Measurements from ENCODE around the gene DKKL1. TPM values are rescaled to one million over a fixed set of nuclear protein-coding genes. Genes with fewer than 3 reads are reported as not detected.

The DKKL1 gene
- total RNA-seq, 1 experiment from 2014 or later: 0.95 TPM

- POLR2A ChIA-PET: no interaction called here
- in situ Hi-C loops (cut with HindIII; ENCODE audit: low pct_unique_long_range_greater_than_20kb, low sequenced_read_pairs): no loop called here
These were observed 19.0 kb downstream of the DKKL1 start for GRCh38 chr19:49382639-49383038.

GRCh38 chr19:49383599-49383998 lies 19.9 kb downstream of the DKKL1 start:
- H3K4me3 ChIP-seq (ENCODE audit: low read depth in 2 of 2, low read length in 2 of 2): no peak overlapping the region
- peaks cover 8% of the 10 kb centered on the region; the same call in 1 of the 2 replicates for H3K9me3 ChIP-seq (ENCODE audit: control insufficient read depth, insufficient read depth, low read depth, low read length)
- BruUV-seq (replicated peaks): no TSS peak
- in situ Hi-C loops (cut with HindIII; ENCODE audit: low pct_unique_long_range_greater_than_20kb, low sequenced_read_pairs): no loop called here
- ATAC-seq (no peak), DNase-seq (ENCODE audit: low read depth, low spot score) (no peak)
- TF ChIP-seq POLR2AphosphoS5 (IDR thresholded peaks at IDR 0.05; ENCODE audit: low read depth, low read length) (no peak), REST (IDR thresholded peaks at IDR 0.05; ENCODE audit: insufficient read depth in 1 of 2, low read depth in 2 of 2, low read length in 1 of 2) (no peak), CTCF (IDR thresholded peaks at IDR 0.05) (no peak), TCF7L2 (IDR thresholded peaks at IDR 0.05; ENCODE audit: low read depth, low read length) (no peak), SIN3A (IDR thresholded peaks at IDR 0.05; ENCODE audit: borderline replicate concordance, insufficient read depth, low read depth, low read length) (no peak)
- H3K36me3 ChIP-seq (ENCODE audit: control insufficient read depth, insufficient read depth, low read length): no peaks in the 10 kb centered on the region
- intact Hi-C loops (cut with micrococcal nuclease; ENCODE audit: unreplicated experiment): no loop called here
- CTCF ChIA-PET: no interaction called here
- H3K4me1 ChIP-seq (ENCODE audit: control insufficient read depth, insufficient read depth, low read length): no peaks in the 10 kb centered on the region
- POLR2A ChIA-PET: no interaction called here
- H3K27me3 ChIP-seq (ENCODE audit: control insufficient read depth, insufficient read depth, low read length): no peaks in the 10 kb centered on the region
- H3K27ac ChIP-seq (ENCODE audit: low read length): no peak overlapping the region

More at GRCh38 chr19:49382639-49383038, 19.0 kb downstream of the DKKL1 start:
- CTCF ChIA-PET: no interaction called here
- Histone ChIP-seq H3K9me3 (ENCODE audit: control insufficient read depth, insufficient read depth, low read depth, low read length) (peaks cover 8% of the 10 kb centered on the region; the same call in 1 of the 2 replicates), H3K27me3 (ENCODE audit: control insufficient read depth, insufficient read depth, low read length) (no peaks in the 10 kb centered on the region), H3K27ac (ENCODE audit: low read length) (no peak overlapping the region), H3K4me1 (ENCODE audit: control insufficient read depth, insufficient read depth, low read length) (no peaks in the 10 kb centered on the region), H3K36me3 (ENCODE audit: control insufficient read depth, insufficient read depth, low read length) (no peaks in the 10 kb centered on the region), H3K4me3 (ENCODE audit: low read depth in 2 of 2, low read length in 2 of 2) (no peak overlapping the region)
- intact Hi-C loops (cut with micrococcal nuclease; ENCODE audit: unreplicated experiment): no loop called here
- DNase-seq (ENCODE audit: low read depth, low spot score) (no peak), ATAC-seq (no peak)
- TF ChIP-seq CTCF (IDR thresholded peaks at IDR 0.05) (no peak), REST (IDR thresholded peaks at IDR 0.05; ENCODE audit: insufficient read depth in 1 of 2, low read depth in 2 of 2, low read length in 1 of 2) (no peak), POLR2AphosphoS5 (IDR thresholded peaks at IDR 0.05; ENCODE audit: low read depth, low read length) (no peak), TCF7L2 (IDR thresholded peaks at IDR 0.05; ENCODE audit: low read depth, low read length) (no peak), SIN3A (IDR thresholded peaks at IDR 0.05; ENCODE audit: borderline replicate concordance, insufficient read depth, low read depth, low read length) (no peak)
- BruUV-seq (replicated peaks): no TSS peak

All from Panc1 (cell line).